Measurements from ENCODE around the gene ZDHHC14. TPM values are rescaled to one million over a fixed set of nuclear protein-coding genes. Genes with fewer than 3 reads are reported as not detected.
"Not testable (repeated sequence)": the region's sequence is repeated elsewhere in the genome, so short reads cannot be mapped to it uniquely, and the experiment has no call there.

ZDHHC14 gene
- total RNA-seq, 1 donor from 2014 or later, result 26.1 TPM

GRCh38 chr6:157715728-157716164 is 334.8 kb downstream of the ZDHHC14 start:
- Mint-ChIP-seq H3K36me3 (ENCODE audit: low read depth, unreplicated experiment) (no peaks in the 10 kb centered on the region), H3K27ac (ENCODE audit: unreplicated experiment) (no peak overlapping the region), H3K4me3 (ENCODE audit: unreplicated experiment) (no peak overlapping the region), H3K27me3 (ENCODE audit: unreplicated experiment) (peaks cover 3% of the 10 kb centered on the region), H3K9me3 (ENCODE audit: unreplicated experiment) (no peaks in the 10 kb centered on the region), H3K4me1 (ENCODE audit: unreplicated experiment) (peaks cover 5% of the 10 kb centered on the region)
- TF ChIP-seq, protein P1, sequence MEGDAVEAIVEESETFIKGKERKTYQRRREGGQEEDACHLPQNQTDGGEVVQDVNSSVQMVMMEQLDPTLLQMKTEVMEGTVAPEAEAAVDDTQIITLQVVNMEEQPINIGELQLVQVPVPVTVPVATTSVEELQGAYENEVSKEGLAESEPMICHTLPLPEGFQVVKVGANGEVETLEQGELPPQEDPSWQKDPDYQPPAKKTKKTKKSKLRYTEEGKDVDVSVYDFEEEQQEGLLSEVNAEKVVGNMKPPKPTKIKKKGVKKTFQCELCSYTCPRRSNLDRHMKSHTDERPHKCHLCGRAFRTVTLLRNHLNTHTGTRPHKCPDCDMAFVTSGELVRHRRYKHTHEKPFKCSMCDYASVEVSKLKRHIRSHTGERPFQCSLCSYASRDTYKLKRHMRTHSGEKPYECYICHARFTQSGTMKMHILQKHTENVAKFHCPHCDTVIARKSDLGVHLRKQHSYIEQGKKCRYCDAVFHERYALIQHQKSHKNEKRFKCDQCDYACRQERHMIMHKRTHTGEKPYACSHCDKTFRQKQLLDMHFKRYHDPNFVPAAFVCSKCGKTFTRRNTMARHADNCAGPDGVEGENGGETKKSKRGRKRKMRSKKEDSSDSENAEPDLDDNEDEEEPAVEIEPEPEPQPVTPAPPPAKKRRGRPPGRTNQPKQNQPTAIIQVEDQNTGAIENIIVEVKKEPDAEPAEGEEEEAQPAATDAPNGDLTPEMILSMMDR (IDR thresholded peaks at IDR 0.05; ENCODE audit: unreplicated experiment), result no peak
- DNase-seq (ENCODE audit: low spot score), result no peak

DNA sequence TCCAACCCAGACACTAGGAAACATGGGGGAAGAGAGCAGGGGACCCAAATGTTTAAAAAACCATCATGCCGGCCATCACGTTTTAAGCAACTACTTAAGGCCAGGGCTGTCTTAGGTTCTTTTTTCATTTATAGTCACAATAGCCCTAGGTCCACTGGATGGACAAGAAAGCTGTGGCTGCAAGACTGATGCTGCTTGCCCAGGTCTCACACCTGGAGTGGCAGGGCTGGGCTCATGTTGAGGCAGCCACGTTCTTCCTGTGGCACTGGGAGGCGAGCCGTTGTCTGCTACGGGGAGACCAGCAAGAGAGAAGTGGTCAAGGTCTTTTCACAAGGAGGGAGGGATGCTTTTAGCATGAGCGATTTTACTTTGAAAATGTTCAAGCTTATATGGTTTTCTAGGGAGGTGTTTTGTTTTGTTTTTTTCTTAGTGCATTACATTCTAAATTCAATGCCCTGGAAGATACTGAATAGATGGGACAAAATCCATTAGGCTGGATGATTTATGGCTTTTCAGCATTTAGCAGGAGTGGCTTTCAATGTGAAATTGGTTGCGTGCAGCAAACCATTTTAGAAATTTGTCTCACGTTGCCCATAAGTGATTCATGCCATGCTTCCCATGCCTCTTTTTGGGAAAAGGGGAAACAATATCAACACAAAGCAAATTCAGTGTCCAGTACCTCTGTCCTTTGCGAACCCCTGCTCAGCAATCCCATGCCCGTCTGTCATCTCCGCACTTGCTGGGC is 335.4 kb downstream of the ZDHHC14 start:
- H3K4me1 Mint-ChIP-seq (ENCODE audit: unreplicated experiment), result peaks cover 5% of the 10 kb centered on the region
- peaks cover 3% of the 10 kb centered on the region for H3K27me3 Mint-ChIP-seq (ENCODE audit: unreplicated experiment)
- H3K9me3 Mint-ChIP-seq (ENCODE audit: unreplicated experiment), result no peaks in the 10 kb centered on the region
- TF ChIP-seq, protein P1 (IDR thresholded peaks at IDR 0.05; ENCODE audit: unreplicated experiment), result no peak
- no peak overlapping the region for H3K4me3 Mint-ChIP-seq (ENCODE audit: unreplicated experiment)
- H3K36me3 Mint-ChIP-seq (ENCODE audit: low read depth, unreplicated experiment), result no peaks in the 10 kb centered on the region
- DNase-seq (ENCODE audit: low spot score), result no peak
- H3K27ac Mint-ChIP-seq (ENCODE audit: unreplicated experiment), result no peak overlapping the region

GRCh38 chr6:157717340-157717748 is 336.4 kb downstream of the ZDHHC14 start:
- Mint-ChIP-seq H3K4me3 (ENCODE audit: unreplicated experiment) (no peak overlapping the region), H3K27me3 (ENCODE audit: unreplicated experiment) (peaks cover 3% of the 10 kb centered on the region), H3K9me3 (ENCODE audit: unreplicated experiment) (no peaks in the 10 kb centered on the region), H3K36me3 (ENCODE audit: low read depth, unreplicated experiment) (peaks cover 3% of the 10 kb centered on the region), H3K4me1 (ENCODE audit: unreplicated experiment) (peaks cover 5% of the 10 kb centered on the region), H3K27ac (ENCODE audit: unreplicated experiment) (no peak overlapping the region)
- TF ChIP-seq, protein P1 (IDR thresholded peaks at IDR 0.05; ENCODE audit: unreplicated experiment), result no peak
- no peak for DNase-seq (ENCODE audit: low spot score)

- H3K36me3 Mint-ChIP-seq (ENCODE audit: low read depth, unreplicated experiment), result peaks cover 3% of the 10 kb centered on the region
- no peaks in the 10 kb centered on the region for H3K9me3 Mint-ChIP-seq (ENCODE audit: unreplicated experiment)
- TF ChIP-seq, protein P1 (IDR thresholded peaks at IDR 0.05; ENCODE audit: unreplicated experiment), result no peak
- no peak overlapping the region for H3K27ac Mint-ChIP-seq (ENCODE audit: unreplicated experiment)
- H3K4me3 Mint-ChIP-seq (ENCODE audit: unreplicated experiment), result no peak overlapping the region
- H3K4me1 Mint-ChIP-seq (ENCODE audit: unreplicated experiment), result peaks cover 5% of the 10 kb centered on the region
- no peak for DNase-seq (ENCODE audit: low spot score)
- H3K27me3 Mint-ChIP-seq (ENCODE audit: unreplicated experiment), result peaks cover 3% of the 10 kb centered on the region
These were observed 337.7 kb downstream of the ZDHHC14 start for GRCh38 chr6:157718503-157719187.

DNA sequence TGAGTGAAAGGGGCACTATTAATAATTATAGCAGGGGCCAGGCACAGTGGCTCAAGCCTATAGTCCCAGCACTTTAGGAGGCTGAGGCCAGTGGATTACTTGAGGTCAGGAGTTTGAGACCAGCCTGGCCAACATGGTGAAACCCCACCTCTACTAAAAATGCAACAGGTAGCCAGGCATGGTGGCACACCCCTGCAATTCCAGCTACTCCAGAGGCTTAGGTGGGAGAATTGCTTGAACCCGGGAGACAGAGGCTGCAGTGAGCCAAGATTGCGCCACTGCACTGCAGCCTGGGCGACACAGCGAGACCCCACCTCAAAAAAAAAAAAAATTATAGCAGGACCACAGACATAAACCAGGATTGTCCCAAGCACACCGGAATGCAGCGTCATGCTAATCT is 340.0 kb downstream of the ZDHHC14 start:
- not testable (repeated sequence) for H3K4me3 Mint-ChIP-seq (ENCODE audit: unreplicated experiment); H3K9me3 Mint-ChIP-seq (ENCODE audit: unreplicated experiment); DNase-seq (ENCODE audit: low spot score); H3K36me3 Mint-ChIP-seq (ENCODE audit: low read depth, unreplicated experiment); H3K4me1 Mint-ChIP-seq (ENCODE audit: unreplicated experiment); H3K27me3 Mint-ChIP-seq (ENCODE audit: unreplicated experiment); H3K27ac Mint-ChIP-seq (ENCODE audit: unreplicated experiment)
